GM12872 (cell line): ENCODE measurements around the gene APOOL.

ENCODE experiments used
- TF ChIP-seq, protein P1 (sequence below): IDR thresholded peaks from 3 replicates; pipeline ENCODE4 v1.5.1; 2011; ENCODE audit warnings: low read depth, mild to moderate bottlenecking, low read length, moderate library complexity; ENCODE audit not compliant: insufficient read depth

Gene APOOL

GRCh38 chrX:85037114-85037513, 33.4 kb downstream of the APOOL start:
- TF ChIP-seq, protein P1, sequence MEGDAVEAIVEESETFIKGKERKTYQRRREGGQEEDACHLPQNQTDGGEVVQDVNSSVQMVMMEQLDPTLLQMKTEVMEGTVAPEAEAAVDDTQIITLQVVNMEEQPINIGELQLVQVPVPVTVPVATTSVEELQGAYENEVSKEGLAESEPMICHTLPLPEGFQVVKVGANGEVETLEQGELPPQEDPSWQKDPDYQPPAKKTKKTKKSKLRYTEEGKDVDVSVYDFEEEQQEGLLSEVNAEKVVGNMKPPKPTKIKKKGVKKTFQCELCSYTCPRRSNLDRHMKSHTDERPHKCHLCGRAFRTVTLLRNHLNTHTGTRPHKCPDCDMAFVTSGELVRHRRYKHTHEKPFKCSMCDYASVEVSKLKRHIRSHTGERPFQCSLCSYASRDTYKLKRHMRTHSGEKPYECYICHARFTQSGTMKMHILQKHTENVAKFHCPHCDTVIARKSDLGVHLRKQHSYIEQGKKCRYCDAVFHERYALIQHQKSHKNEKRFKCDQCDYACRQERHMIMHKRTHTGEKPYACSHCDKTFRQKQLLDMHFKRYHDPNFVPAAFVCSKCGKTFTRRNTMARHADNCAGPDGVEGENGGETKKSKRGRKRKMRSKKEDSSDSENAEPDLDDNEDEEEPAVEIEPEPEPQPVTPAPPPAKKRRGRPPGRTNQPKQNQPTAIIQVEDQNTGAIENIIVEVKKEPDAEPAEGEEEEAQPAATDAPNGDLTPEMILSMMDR: no peak

GRCh38 chrX:85051627-85052026, 48.0 kb downstream of the APOOL start:
- TF ChIP-seq, protein P1: no peak

DNA sequence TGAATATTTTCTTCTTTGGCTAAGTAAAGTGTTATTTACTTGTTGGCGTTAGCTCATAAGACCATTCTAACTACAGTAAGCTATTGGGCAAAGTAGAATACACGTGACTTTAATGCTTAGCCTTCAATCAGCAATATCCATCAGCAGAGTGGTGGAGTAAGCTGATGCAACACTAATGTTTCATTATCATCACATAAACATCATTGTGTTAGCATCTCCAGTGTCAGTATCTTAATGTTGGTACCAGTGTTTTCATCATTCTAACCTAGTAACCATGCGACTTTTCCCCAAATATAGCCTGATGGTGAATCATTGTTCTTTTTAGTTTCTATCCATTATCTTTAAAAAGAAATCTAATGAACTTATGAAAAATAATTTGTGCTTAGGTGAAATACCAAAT, 48.5 kb downstream of the APOOL start:
- TF ChIP-seq, protein P1: no peak

DNA sequence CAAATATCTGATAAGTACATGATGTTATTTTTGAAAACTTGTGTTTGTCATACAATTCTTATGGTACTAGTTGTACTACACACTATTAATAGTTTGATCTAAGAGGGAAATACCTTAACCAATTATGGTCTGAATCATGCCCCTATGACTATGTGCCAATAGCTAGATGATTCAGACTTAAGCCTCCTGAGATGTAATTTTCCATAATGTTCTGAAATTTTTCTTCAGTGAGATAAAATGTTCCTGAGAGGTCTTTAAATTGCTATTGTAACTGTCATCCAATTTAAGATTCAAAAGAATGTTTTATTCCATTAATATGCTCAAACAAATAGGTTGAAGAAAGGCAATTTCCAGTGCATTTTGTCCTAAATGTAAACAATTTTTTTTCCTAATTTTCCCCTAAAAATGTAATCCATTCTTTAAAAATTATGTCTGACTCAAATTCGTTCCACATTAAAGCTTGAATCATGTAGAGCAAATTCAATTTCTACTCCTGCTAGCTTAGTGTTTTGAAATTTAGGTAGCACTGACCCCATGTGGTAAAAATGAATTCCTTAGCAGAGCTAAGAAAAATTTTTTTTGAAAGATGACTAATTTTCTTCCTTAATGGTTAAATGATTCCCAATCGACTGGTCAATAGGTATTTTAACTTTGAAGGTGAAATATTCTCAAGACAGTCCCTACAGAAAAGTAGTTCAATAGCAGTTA, 49.1 kb downstream of the APOOL start:
- TF ChIP-seq, protein P1: 0 out of 3 replicates have a peak, but pooled peaks have one; percentile 11

DNA sequence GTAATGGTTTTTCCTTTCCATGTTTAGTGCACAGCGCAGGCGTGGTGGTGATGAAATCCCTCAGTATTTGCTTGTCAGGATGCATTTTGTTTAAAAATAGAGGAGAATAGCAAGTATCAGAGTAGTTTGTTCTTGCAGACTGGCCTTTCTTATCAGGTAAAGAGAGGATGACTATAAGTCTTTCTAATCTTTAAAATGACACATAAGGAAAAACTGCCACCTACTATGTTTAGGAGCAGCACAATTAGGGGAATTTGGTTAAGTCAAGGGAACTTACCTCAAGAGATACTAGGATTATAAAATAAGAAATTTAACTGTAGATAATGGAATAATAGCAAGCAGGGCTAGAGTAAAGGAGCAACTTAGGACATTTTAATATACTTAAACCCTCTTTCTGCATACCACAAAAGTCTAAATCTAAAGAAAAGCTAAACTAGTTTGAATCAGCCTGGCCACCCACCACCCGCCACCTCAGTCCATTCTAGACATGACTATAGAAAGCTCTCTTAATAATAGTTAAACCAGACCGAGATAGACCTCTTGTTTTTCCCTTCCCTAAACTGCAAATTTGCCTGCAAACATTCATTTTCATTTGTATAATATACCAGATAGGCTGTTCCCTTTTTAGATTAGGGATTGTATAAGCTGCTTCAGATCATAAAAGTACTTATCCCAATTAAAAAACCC, 62.0 kb downstream of the APOOL start:
- TF ChIP-seq, protein P1: no peak

DNA sequence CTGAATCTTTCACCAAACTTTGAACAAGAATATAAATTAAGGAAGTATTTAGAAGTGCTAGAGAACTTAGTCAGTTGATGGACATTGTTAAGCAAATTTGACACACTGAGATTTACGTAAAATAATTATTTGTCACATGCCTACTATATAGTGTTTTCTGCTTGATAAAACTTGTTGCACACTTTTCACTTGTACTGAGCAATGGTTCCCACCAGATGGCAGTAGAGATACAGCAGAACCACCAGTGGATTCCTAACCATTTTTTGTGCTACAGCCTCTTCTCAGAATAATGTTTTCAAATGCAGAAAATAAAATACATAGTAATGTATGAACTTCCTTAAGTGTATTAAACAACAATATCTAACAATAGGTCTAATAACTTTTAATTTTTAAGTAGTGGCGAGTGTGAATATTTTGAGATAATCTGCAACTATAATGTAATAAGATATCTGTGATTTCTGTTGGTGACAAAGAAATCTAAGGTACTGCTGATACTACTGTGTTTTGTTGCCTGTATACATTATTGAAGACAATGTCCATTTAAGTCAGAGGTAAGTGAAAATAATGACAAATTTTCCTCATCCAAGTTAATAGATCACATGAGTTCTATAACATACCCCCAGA, 81.2 kb downstream of the APOOL start:
- TF ChIP-seq, protein P1: peak; percentile 61; the same call in 2 of the 3 replicates

DNA sequence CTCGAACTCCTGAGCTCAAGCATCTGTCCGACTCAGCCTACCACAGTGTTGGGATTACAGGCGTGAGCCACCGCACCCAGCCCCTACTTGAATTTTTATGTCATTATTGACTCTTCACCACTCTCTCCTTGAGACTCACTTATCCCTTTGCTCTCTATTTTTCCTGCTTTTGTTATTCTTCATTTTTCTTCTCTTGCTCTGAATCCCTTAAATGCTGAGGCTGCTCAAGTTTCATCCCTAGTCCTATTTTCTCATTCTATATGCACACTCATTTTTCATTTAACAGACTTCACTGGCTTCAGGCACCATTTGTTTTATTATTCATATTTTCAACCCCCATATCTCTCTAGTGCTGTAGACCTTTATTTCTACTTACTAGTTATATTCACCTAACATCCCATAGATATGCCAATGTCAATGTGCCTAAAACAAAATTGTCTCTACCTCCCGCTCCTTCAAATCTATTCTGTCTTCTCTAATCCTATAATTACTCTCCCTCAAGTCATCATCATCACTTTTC, 85.7 kb downstream of the APOOL start:
- TF ChIP-seq, protein P1: no peak
